Measurements from ENCODE around the gene DYNC1I2.

GRCh38 chr2:171745141-171745540 is 57.9 kb downstream of the DYNC1I2 start:
- TF ChIP-seq EZH2 (IDR thresholded peaks at IDR 0.05; ENCODE audit: insufficient read depth, poor library complexity, severe bottlenecking) (no peak), EZH2phosphoT487 (IDR thresholded peaks at IDR 0.05; ENCODE audit: insufficient read depth, low read depth) (no peak)

Data from GM23248 (cell line).